ENCODE data around the gene NPHS1.
A peak's percentile ranks its signal among the peaks of the same experiment; 100 is the strongest.
"Not testable (repeated sequence)": the region's sequence is repeated elsewhere in the genome, so short reads cannot be mapped to it uniquely, and the experiment has no call there.

NPHS1 gene, protein sequence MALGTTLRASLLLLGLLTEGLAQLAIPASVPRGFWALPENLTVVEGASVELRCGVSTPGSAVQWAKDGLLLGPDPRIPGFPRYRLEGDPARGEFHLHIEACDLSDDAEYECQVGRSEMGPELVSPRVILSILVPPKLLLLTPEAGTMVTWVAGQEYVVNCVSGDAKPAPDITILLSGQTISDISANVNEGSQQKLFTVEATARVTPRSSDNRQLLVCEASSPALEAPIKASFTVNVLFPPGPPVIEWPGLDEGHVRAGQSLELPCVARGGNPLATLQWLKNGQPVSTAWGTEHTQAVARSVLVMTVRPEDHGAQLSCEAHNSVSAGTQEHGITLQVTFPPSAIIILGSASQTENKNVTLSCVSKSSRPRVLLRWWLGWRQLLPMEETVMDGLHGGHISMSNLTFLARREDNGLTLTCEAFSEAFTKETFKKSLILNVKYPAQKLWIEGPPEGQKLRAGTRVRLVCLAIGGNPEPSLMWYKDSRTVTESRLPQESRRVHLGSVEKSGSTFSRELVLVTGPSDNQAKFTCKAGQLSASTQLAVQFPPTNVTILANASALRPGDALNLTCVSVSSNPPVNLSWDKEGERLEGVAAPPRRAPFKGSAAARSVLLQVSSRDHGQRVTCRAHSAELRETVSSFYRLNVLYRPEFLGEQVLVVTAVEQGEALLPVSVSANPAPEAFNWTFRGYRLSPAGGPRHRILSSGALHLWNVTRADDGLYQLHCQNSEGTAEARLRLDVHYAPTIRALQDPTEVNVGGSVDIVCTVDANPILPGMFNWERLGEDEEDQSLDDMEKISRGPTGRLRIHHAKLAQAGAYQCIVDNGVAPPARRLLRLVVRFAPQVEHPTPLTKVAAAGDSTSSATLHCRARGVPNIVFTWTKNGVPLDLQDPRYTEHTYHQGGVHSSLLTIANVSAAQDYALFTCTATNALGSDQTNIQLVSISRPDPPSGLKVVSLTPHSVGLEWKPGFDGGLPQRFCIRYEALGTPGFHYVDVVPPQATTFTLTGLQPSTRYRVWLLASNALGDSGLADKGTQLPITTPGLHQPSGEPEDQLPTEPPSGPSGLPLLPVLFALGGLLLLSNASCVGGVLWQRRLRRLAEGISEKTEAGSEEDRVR (N-terminal part only)

GRCh38 chr19:35852029-35852780 lies at the start of gene NPHS1:
Gene NPHS1 (minus strand): TSS chr19:35852504. CDS start chr19:35851837, 667 bp downstream.
- no peak for DNase-seq

- no peak for DNase-seq
Observed at GRCh38 chr19:35901055-35901644, 48.8 kb upstream of the NPHS1 start.

DNA sequence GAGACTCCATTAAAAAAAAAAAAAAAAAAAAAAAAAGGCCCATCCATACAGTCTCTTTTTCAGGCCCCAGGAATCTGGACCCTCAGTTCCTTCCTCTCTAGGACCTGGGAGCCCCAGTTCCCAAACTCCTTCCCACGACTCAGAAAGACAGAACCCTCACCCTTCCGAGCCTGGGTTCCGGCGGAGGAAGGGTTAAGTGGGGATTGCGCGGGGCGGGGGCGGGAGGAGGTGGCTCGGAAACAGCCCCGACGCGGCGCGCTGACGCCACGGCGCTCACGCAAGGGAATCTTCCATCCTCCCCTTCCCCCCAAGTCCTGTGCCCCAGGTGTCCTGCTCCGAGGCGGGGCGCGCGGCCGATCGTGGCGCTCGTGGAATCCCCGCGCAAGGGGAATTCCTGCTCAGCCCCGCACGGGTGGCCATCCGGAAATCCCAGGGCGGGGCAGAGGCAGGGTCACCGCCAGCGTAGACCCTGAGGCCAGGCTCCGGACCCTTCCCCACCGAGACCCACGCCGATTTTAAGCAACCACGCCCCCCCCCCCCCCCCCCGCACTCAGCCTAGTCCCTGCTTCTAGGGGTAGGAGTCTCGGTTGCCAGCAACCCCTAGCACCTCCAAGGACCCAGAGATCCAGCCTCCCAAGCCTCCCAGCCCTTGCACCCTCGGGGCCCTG lies 47.4 kb upstream of the NPHS1 start:
- DNase-seq: peak; percentile 97

DNA sequence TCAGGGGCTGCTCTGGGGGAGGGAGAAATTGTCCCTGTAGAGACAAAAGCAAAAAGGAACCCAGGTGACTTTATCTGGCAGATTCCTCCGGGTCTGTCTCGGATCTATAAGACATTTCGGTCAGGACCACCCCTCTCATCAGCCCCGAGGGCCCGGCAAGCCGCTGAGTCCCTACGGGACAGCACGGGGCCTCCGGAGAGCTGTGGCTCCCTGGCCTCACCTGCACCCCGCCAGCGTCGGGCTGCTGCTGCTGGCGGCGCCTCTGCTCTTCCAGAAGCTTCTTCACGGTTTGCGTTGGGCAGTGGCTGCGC lies 46.1 kb upstream of the NPHS1 start:
- no peak for DNase-seq

GRCh38 chr19:35897706-35898451 lies 45.6 kb upstream of the NPHS1 start:
- DNase-seq: no peak

DNA sequence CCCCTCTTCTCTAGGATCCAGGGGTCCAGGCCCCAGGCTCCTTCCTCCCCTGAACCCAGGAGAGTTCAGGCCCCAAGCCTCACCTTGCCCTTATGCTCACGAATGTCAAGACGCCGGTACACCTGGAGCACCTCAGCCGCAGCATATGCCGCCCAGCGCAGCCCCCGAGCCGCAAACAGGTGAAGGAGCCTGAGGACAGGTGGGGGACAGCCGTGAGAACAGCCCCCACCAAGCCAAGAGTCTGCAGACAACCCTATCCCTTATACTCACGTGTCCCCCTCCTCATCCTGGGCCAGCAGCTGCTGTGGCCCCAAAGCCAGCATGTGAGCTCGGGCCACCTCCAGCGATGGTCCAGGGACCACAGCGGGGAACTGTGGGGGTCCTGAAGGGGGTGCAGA lies 44.3 kb upstream of the NPHS1 start:
- DNase-seq: no peak

GRCh38 chr19:35895911-35896642 lies 43.8 kb upstream of the NPHS1 start:
- DNase-seq: no peak

DNA sequence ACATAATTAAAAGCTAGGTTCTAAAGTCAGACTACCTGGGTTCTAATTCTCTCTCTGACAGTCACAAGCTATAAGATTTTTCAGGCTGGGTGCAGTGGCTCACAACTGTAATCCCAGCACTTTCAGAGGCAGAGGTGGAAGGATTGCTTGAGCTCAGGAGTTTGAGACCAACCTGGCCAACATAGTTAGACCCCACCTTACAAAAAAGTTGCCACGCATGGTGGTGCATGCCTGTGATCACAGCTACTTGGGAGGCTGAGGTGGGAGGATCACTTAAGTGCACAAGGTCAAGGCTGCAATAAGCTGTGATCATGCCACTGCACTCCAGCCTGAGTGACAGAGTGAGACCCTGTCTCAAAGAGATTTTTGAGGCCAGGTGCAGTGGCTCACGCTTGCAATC lies 42.0 kb upstream of the NPHS1 start:
- no peak for DNase-seq

DNA sequence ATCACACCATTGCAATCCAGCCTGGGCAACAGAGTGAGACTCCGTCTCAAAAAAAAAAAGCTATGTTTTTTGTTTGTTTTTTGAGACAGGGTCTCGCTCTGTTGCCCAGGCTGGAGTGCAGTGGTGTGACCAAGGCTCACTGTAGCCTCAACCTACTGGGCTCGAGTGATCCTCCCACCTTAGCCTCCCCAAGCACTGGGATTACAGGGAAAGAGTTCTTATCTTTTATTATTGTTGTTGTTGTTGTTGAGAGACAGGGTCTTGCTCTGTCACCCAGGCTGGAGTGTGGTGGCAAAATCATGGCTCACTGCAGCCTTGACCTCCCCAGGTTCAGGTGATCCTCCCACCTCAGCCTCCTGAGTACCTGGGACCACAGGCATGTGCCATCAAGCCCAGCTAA lies 39.5 kb upstream of the NPHS1 start:
- DNase-seq: not testable (repeated sequence)

GRCh38 chr19:35890113-35890650 lies 37.9 kb upstream of the NPHS1 start:
- DNase-seq: no peak

- no peak for DNase-seq
Observed at GRCh38 chr19:35889370-35890112, 37.2 kb upstream of the NPHS1 start.

DNA sequence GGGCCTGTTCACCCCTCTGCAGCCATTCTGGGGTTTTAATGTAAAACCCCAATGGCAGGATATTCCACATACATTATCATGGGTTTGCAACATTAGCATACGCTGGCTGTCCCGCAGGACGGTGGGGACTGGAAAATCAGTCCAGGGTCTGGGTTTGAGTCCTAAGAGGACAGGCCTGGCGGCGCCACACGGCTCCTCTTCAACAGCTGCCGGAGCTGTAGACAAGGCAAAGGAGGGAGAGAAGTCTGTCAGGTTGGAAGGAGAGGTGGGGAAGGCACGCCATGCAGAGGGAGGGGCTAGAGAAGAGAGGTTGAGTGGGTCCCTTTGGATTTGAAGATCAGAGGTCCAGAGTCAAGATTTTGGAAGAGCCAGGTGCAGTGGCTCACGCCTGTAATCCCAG lies 36.1 kb upstream of the NPHS1 start:
- DNase-seq: no peak

GRCh38 chr19:35887197-35887596 lies 34.9 kb upstream of the NPHS1 start:
- DNase-seq: no peak

- no peak for DNase-seq
Observed at GRCh38 chr19:35885904-35886303, 33.6 kb upstream of the NPHS1 start.

GRCh38 chr19:35885225-35885738 lies 33.0 kb upstream of the NPHS1 start:
- DNase-seq: no peak

GRCh38 chr19:35883882-35884281 lies 31.6 kb upstream of the NPHS1 start:
- no peak for DNase-seq

DNA sequence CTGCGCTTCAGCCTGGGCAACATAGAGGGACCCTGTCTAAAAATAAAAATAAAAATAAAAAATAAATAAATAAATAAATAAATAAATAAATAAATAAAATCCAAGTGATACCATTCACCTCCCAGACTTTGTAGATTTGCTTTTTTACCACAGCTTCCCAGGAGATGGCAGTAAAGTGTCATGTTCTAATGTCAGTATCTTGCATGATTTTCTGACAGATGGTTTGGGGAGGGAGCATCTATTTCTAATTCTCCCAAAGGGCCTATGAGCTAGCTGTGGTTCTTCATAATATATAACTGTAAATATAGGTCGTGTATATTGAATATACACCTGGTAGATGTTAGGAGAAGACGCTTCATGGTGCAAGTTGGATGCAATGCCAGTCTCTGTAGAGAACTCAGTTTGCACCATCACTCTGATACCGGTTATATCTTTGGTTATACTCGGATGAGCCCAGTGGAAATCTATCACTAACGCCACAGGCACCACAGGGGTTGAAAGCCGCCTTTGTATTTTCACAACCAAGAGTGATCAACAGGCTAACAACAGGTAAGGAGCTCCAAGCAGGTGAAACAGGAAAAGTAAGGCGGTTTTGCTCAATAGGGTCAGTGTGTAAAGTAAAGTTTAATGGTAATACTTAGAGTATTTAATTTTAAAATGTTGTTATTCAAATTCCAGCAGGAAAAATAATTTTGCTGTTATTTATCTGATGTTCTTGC lies 30.0 kb upstream of the NPHS1 start:
- peak; percentile 89 for DNase-seq

DNA sequence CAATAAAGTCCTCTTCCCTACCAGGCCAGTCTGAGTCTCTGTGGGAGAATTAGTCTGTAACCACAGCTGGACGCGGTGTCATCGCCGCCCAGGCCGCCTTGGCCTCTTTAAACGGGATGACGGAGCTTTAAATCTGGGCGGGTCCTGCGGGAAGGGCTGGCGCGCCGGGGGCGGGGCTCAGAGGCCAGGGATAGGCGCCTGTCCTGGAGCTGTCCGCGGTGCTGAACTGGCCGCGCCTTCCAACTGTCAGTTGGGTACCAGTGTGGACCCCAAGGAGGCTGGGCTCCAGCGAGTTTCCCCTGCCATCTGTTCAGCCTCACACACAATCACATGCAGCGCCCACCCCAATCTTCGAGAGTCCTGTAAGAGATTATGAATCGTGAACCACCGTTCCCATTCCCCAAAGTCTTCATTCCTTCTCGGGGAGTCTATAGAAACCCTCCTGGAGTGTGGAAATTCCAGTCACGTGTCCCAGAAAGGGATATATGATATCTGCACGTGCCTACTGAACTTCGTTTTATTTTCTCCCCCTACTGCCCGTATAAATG lies 27.5 kb upstream of the NPHS1 start:
- DNase-seq: peak; percentile 98

All from DMS53 (cell line).